Chondrocyte (in vitro differentiated cells): Measurements from ENCODE around the gene CDH11. TPM values are rescaled to one million over a fixed set of nuclear protein-coding genes. Genes with fewer than 3 reads are reported as not detected.

Source experiments
- DNase-seq: peaks from one replicate; pipeline ENCODE4 v3.0.0; 2021; ENCODE audit warnings: mixed read lengths, low spot score
- H3K27ac Mint-ChIP-seq: one replicate; pipeline ENCODE4 v1.8.0; 2021; ENCODE audit warnings: mild to moderate bottlenecking, moderate library complexity, mixed read lengths; ENCODE audit not compliant: unreplicated experiment
- H3K27me3 Mint-ChIP-seq: 2 replicates; pipeline ENCODE4 v1.8.0; 2021; ENCODE audit warnings: low read depth, mixed read lengths
- H3K36me3 Mint-ChIP-seq: 2 replicates; pipeline ENCODE4 v1.8.0; 2021; ENCODE audit warnings: low read depth, mixed read lengths
- H3K4me1 Mint-ChIP-seq: 2 replicates; pipeline ENCODE4 v1.8.0; 2021; ENCODE audit warnings: low read depth, mild to moderate bottlenecking, mixed read lengths
- H3K4me3 Mint-ChIP-seq: one replicate; pipeline ENCODE4 v1.8.0; 2021; ENCODE audit warnings: mild to moderate bottlenecking, moderate library complexity, mixed read lengths; ENCODE audit not compliant: unreplicated experiment
- H3K9me3 Mint-ChIP-seq: 2 replicates; pipeline ENCODE4 v1.8.0; 2021; ENCODE audit warnings: low read depth, mixed read lengths
- total RNA-seq: library from RNA; stranded (reverse); gene quantifications from 3 replicates; pipeline ENCODE4 v1.2.1, GENCODE V29; 2021
- TF ChIP-seq, protein P1 (sequence below): fragments of 200-600 bp; sonication (generic); IDR thresholded peaks from 2 replicates; pipeline ENCODE4 v1.5.0; 2021; ENCODE audit warnings: antibody characterized with exemption, mild to moderate bottlenecking, moderate library complexity

The CDH11 gene
- total RNA-seq, 1 donor from 2014 or later: 936 TPM

- H3K4me1 Mint-ChIP-seq: peaks cover 75% of the 10 kb centered on the region
- no peak overlapping the region for H3K4me3 Mint-ChIP-seq
- H3K9me3 Mint-ChIP-seq: no peaks in the 10 kb centered on the region
- peaks cover 15% of the 10 kb centered on the region for H3K36me3 Mint-ChIP-seq
- no peak for DNase-seq
- TF ChIP-seq, protein P1, sequence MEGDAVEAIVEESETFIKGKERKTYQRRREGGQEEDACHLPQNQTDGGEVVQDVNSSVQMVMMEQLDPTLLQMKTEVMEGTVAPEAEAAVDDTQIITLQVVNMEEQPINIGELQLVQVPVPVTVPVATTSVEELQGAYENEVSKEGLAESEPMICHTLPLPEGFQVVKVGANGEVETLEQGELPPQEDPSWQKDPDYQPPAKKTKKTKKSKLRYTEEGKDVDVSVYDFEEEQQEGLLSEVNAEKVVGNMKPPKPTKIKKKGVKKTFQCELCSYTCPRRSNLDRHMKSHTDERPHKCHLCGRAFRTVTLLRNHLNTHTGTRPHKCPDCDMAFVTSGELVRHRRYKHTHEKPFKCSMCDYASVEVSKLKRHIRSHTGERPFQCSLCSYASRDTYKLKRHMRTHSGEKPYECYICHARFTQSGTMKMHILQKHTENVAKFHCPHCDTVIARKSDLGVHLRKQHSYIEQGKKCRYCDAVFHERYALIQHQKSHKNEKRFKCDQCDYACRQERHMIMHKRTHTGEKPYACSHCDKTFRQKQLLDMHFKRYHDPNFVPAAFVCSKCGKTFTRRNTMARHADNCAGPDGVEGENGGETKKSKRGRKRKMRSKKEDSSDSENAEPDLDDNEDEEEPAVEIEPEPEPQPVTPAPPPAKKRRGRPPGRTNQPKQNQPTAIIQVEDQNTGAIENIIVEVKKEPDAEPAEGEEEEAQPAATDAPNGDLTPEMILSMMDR: no peak
- H3K27me3 Mint-ChIP-seq: no peaks in the 10 kb centered on the region
- H3K27ac Mint-ChIP-seq: peak overlapping the region; percentile 74
Observed at GRCh38 chr16:65021852-65022595, 99.8 kb downstream of the CDH11 start.

DNA sequence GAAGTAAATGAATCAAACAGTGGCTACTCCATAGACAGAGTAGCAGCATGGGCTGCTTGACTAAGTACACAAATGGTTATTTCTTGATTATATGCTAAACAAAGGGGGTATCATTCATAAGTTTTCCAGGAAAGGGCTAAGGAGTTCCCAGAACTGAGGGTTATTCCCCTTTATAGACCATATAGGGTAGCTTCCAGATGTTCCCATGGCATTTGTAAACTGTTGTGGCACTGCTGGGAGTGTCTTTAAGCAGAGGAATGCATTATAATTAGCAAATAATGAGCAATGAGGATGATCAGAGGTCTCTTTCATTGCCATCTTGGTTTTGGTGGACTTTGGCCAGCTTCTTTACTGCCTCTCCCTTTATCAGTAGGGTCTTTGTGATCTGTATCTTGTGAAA lies 105.1 kb downstream of the CDH11 start:
- no peak overlapping the region for H3K27ac Mint-ChIP-seq
- H3K4me1 Mint-ChIP-seq: peaks cover 67% of the 10 kb centered on the region
- H3K36me3 Mint-ChIP-seq: peaks cover 24% of the 10 kb centered on the region
- TF ChIP-seq, protein P1: no peak
- no peak overlapping the region for H3K4me3 Mint-ChIP-seq
- no peaks in the 10 kb centered on the region for H3K9me3 Mint-ChIP-seq
- no peaks in the 10 kb centered on the region for H3K27me3 Mint-ChIP-seq
- no peak for DNase-seq

GRCh38 chr16:65015599-65015998 lies 106.3 kb downstream of the CDH11 start:
- no peak for DNase-seq
- no peaks in the 10 kb centered on the region for H3K27me3 Mint-ChIP-seq
- H3K36me3 Mint-ChIP-seq: peaks cover 22% of the 10 kb centered on the region
- H3K4me1 Mint-ChIP-seq: peaks cover 61% of the 10 kb centered on the region
- no peak overlapping the region for H3K4me3 Mint-ChIP-seq
- H3K9me3 Mint-ChIP-seq: no peaks in the 10 kb centered on the region
- TF ChIP-seq, protein P1: no peak
- H3K27ac Mint-ChIP-seq: no peak overlapping the region

DNA sequence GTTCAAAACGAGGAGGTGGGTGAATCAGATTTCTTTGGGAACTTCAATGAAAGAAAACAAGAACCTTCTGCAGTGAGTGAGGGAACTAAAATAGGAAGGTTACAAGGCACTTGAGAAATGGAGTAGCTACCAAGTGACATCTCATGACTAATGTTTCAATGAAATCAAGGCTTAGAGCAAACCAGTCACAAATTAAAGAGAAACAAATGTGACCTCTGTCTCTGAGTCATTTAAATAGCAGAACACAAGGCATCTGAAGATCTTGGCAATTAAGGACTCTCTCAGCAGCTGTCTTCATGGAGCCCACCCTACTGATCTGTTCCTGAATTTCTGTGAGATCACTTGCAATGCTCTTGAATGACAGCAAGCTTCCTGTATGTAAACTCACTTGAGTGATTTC lies 109.5 kb downstream of the CDH11 start:
- H3K4me1 Mint-ChIP-seq: peaks cover 54% of the 10 kb centered on the region
- peak overlapping the region; percentile 76 for H3K27ac Mint-ChIP-seq
- no peaks in the 10 kb centered on the region for H3K9me3 Mint-ChIP-seq
- TF ChIP-seq, protein P1: no peak
- H3K27me3 Mint-ChIP-seq: no peaks in the 10 kb centered on the region
- no peak overlapping the region for H3K4me3 Mint-ChIP-seq
- H3K36me3 Mint-ChIP-seq: peaks cover 20% of the 10 kb centered on the region
- DNase-seq: no peak

DNA sequence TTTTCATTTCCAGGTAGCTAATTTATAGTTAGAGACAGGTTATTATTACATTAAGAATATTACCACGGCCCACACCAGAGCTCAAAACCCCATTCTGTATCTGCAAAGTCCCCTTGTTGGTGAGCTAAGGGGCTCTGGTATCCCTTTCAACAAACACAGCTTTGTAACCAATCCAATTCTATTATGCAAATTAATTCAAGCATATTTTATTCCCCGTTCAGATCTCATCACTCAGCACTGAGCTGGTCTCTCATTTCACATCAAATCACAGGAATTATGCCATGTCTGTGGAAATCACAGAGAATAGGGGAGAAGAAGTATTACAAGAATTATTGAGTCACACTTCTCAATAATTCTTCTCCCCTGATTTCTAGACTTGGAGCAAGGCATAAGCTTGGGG lies 111.7 kb downstream of the CDH11 start:
- TF ChIP-seq, protein P1: no peak
- Mint-ChIP-seq H3K4me1 (peaks cover 60% of the 10 kb centered on the region), H3K36me3 (peaks cover 38% of the 10 kb centered on the region), H3K4me3 (no peak overlapping the region), H3K27me3 (no peaks in the 10 kb centered on the region), H3K9me3 (no peaks in the 10 kb centered on the region), H3K27ac (no peak overlapping the region)
- no peak for DNase-seq
